Measurements from ENCODE around the gene ST6GALNAC1.

Gene ST6GALNAC1

GRCh38 chr17:76687298-76688164 lies 44.0 kb upstream of the ST6GALNAC1 start:
- no peak for TF ChIP-seq CTCF (conservative IDR thresholded peaks at IDR 0.05; ENCODE audit: control insufficient read depth, insufficient read depth, low read depth, low read length)
- peak; percentile 47 for DNase-seq (ENCODE audit: low read depth)
- no peak overlapping the region for H3K4me3 ChIP-seq (ENCODE audit: control insufficient read depth, low read depth, low read length)

GRCh38 chr17:76686538-76687297 lies 43.2 kb upstream of the ST6GALNAC1 start:
- TF ChIP-seq CTCF (conservative IDR thresholded peaks at IDR 0.05; ENCODE audit: control insufficient read depth, insufficient read depth, low read depth, low read length) = no peak
- H3K4me3 ChIP-seq (ENCODE audit: control insufficient read depth, low read depth, low read length) = no peak overlapping the region
- DNase-seq (ENCODE audit: low read depth) = no peak

- TF ChIP-seq CTCF (conservative IDR thresholded peaks at IDR 0.05; ENCODE audit: control insufficient read depth, insufficient read depth, low read depth, low read length) = no peak
- DNase-seq (ENCODE audit: low read depth) = no peak
- no peak overlapping the region for H3K4me3 ChIP-seq (ENCODE audit: control insufficient read depth, low read depth, low read length)
These were observed 42.3 kb upstream of the ST6GALNAC1 start for GRCh38 chr17:76685846-76686245.

GRCh38 chr17:76685366-76685765 lies 41.8 kb upstream of the ST6GALNAC1 start:
- no peak for TF ChIP-seq CTCF (conservative IDR thresholded peaks at IDR 0.05; ENCODE audit: control insufficient read depth, insufficient read depth, low read depth, low read length)
- no peak overlapping the region for H3K4me3 ChIP-seq (ENCODE audit: control insufficient read depth, low read depth, low read length)
- no peak for DNase-seq (ENCODE audit: low read depth)

GRCh38 chr17:76684756-76685155 lies 41.2 kb upstream of the ST6GALNAC1 start:
- no peak for TF ChIP-seq CTCF (conservative IDR thresholded peaks at IDR 0.05; ENCODE audit: control insufficient read depth, insufficient read depth, low read depth, low read length)
- no peak overlapping the region for H3K4me3 ChIP-seq (ENCODE audit: control insufficient read depth, low read depth, low read length)
- DNase-seq (ENCODE audit: low read depth) = no peak

- DNase-seq (ENCODE audit: low read depth) = no peak
- no peak overlapping the region for H3K4me3 ChIP-seq (ENCODE audit: control insufficient read depth, low read depth, low read length)
- TF ChIP-seq CTCF (conservative IDR thresholded peaks at IDR 0.05; ENCODE audit: control insufficient read depth, insufficient read depth, low read depth, low read length) = no peak
These were observed 40.6 kb upstream of the ST6GALNAC1 start for GRCh38 chr17:76683921-76684745.
